HepG2 (cell line): ENCODE results near the gene CEP20. TPM values are rescaled to one million over a fixed set of nuclear protein-coding genes. Genes with fewer than 3 reads are reported as not detected.
A peak's percentile ranks its signal among the peaks of the same experiment; 100 is the strongest.

Experiments used
- ASH2L ChIP-seq: fragments of 300-600, 200-600 bp; sonication (generic); IDR thresholded peaks from 2 replicates; pipeline ENCODE4 v1.7.0; 2017; ENCODE audit warnings: low read depth, mild to moderate bottlenecking, moderate library complexity, mixed read lengths, low read length; ENCODE audit not compliant: insufficient read length
- ATF3 ChIP-seq: sonication (generic); formaldehyde crosslinking; IDR thresholded peaks from 2 replicates; pipeline ENCODE4 v1.4.0; 2020; ENCODE audit warnings: missing genetic modification reagents
- ATRX ChIP-seq: sonication (generic); formaldehyde crosslinking; IDR thresholded peaks from 2 replicates; pipeline ENCODE4 v1.4.0; 2020; ENCODE audit warnings: missing genetic modification reagents, borderline replicate concordance
- CTCF ChIP-seq: sonication (generic); formaldehyde crosslinking; IDR thresholded peaks from 2 replicates; pipeline ENCODE4 v1.5.0; 2020; ENCODE audit warnings: mild to moderate bottlenecking, missing genetic modification reagents, moderate library complexity
- DR1 ChIP-seq: sonication (generic); formaldehyde crosslinking; IDR thresholded peaks from 2 replicates; pipeline ENCODE4 v1.8.0; 2021; ENCODE audit warnings: mild to moderate bottlenecking, missing genetic modification reagents, inconsistent platforms
- ESRRA ChIP-seq: sonication (generic); formaldehyde crosslinking; IDR thresholded peaks from 2 replicates; pipeline ENCODE4 v1.5.1; 2020; ENCODE audit warnings: mild to moderate bottlenecking, low read depth, missing genetic modification reagents
- HNRNPLL ChIP-seq: fragments of 200-400 bp; formaldehyde crosslinking; IDR thresholded peaks from 2 replicates; pipeline ENCODE4 v1.6.1; 2017; ENCODE audit warnings: mild to moderate bottlenecking, low read depth, low read length; ENCODE audit not compliant: poor library complexity, severe bottlenecking
- ISL2 ChIP-seq: sonication (generic); formaldehyde crosslinking; IDR thresholded peaks from 2 replicates; pipeline ENCODE4 v1.5.0; 2020; ENCODE audit warnings: missing genetic modification reagents
- MYC ChIP-seq: sonication (generic); formaldehyde crosslinking; IDR thresholded peaks from 2 replicates; pipeline ENCODE4 v1.9.0; 2021; ENCODE audit warnings: missing genetic modification reagents, borderline replicate concordance
- PITX1 ChIP-seq: sonication (generic); formaldehyde crosslinking; IDR thresholded peaks from 2 replicates; pipeline ENCODE4 v1.5.1; 2020; ENCODE audit warnings: mild to moderate bottlenecking, missing genetic modification reagents
- SMARCE1 ChIP-seq: fragments of 450-650 bp; IDR thresholded peaks from 2 replicates; pipeline ENCODE4 v1.6.1; 2017; ENCODE audit warnings: borderline replicate concordance
- SP140L ChIP-seq: sonication (generic); formaldehyde crosslinking; IDR thresholded peaks from 2 replicates; pipeline ENCODE4 v1.4.0; 2020; ENCODE audit warnings: missing genetic modification reagents, borderline replicate concordance
- TRIM24 ChIP-seq: sonication (generic); formaldehyde crosslinking; IDR thresholded peaks from 2 replicates; pipeline ENCODE4 v1.8.0; 2022; ENCODE audit warnings: mild to moderate bottlenecking, missing genetic modification reagents
- ZFP1 ChIP-seq: IDR thresholded peaks from 2 replicates; pipeline ENCODE4 v1.6.1; 2016
- ZNF138 ChIP-seq: sonication (generic); formaldehyde crosslinking; IDR thresholded peaks from 2 replicates; pipeline ENCODE4 v1.5.0; 2020; ENCODE audit warnings: mild to moderate bottlenecking, low read depth, missing genetic modification reagents
- ZNF572 ChIP-seq: sonication (generic); formaldehyde crosslinking; IDR thresholded peaks from 2 replicates; pipeline ENCODE4 v1.5.1; 2020; ENCODE audit warnings: mild to moderate bottlenecking, missing genetic modification reagents
- ZNF589 ChIP-seq: sonication (generic); formaldehyde crosslinking; conservative IDR thresholded peaks from 2 replicates; pipeline ENCODE4 v1.8.0; 2022; ENCODE audit warnings: mild to moderate bottlenecking, moderate library complexity, missing genetic modification reagents
- ZNF598 ChIP-seq: sonication (generic); formaldehyde crosslinking; IDR thresholded peaks from 2 replicates; pipeline ENCODE4 v1.5.1; 2020; ENCODE audit warnings: mild to moderate bottlenecking, missing genetic modification reagents, borderline replicate concordance
- polyA plus RNA-seq, 8 experiments: library from polyadenylated mRNA; depleted of rRNA in 3 of 8; stranded (reverse) in 7 of 8; unstranded in 1 of 8; fragments of >200 nt; fragmentation: Illumina TruSeq in 4 of 8; extraction: Trizol in 4 of 8; gene quantifications; 2 replicates each; pipeline versions ENCODE4 v1.2.1 to v1.2.3, GENCODE V29; 2011 to 2016; ENCODE audit warnings: low read depth in 4 of 8, missing spikeins in 1 of 8, mixed read lengths in 1 of 8; ENCODE audit not compliant: insufficient read depth in 1 of 8
- total RNA-seq, 5 experiments: library from RNA; depleted of rRNA; stranded (reverse); fragments of >200 nt; fragmentation: Illumina TruSeq; extraction: Trizol; gene quantifications; 2 replicates each; pipeline ENCODE4 v1.2.3, GENCODE V29; 2016; ENCODE audit warnings: low read depth in 1 of 5
- TF ChIP-seq, protein P1 (sequence below): sonication (generic); formaldehyde crosslinking; conservative IDR thresholded peaks from 2 replicates; pipeline ENCODE4 v1.4.0; 2020; ENCODE audit warnings: missing genetic modification reagents
- TF ChIP-seq, protein P2 (sequence below): sonication (generic); formaldehyde crosslinking; conservative IDR thresholded peaks from 2 replicates; pipeline ENCODE4 v1.4.0; 2020; ENCODE audit warnings: missing genetic modification reagents
- TF ChIP-seq, protein P3 (sequence below): sonication (generic); formaldehyde crosslinking; conservative IDR thresholded peaks from 2 replicates; pipeline ENCODE4 v1.8.0; 2022; ENCODE audit warnings: mild to moderate bottlenecking, moderate library complexity, missing genetic modification reagents

CEP20 gene
- total and polyA plus RNA-seq, 2 of the 13 experiments (the other 11 are each of a cell fraction or from before 2014, with no cell fraction given), result 53.0 to 54.1 TPM

- TF ChIP-seq ZNF572 (CRISPR knock-in tag) (0 out of 2 replicates have a peak, but pooled peaks have one; percentile 15), ESRRA (CRISPR knock-in tag) (no peak), ZFP1 (peak; percentile 42; the same call in 1 of the 2 replicates), ATRX (no peak; the same call in 1 of the 2 replicates), TRIM24 (CRISPR knock-in tag) (no peak), ZNF598 (CRISPR knock-in tag) (no peak; the same call in 1 of the 2 replicates), PITX1 (no peak), MYC (CRISPR knock-in tag) (peak; percentile 90), ASH2L (peak; percentile 90), ATF3 (peak; percentile 47), ZNF589 (CRISPR knock-in tag) (no peak), ISL2 (peak; percentile 11), CTCF (CRISPR knock-in tag) (no peak), DR1 (CRISPR knock-in tag) (peak; percentile 93), HNRNPLL (peak; percentile 80), ZNF138 (CRISPR knock-in tag) (no peak), SMARCE1 (no peak), SP140L (CRISPR knock-in tag) (0 out of 2 replicates have a peak, but pooled peaks have one; percentile 22)
- TF ChIP-seq, protein P1, sequence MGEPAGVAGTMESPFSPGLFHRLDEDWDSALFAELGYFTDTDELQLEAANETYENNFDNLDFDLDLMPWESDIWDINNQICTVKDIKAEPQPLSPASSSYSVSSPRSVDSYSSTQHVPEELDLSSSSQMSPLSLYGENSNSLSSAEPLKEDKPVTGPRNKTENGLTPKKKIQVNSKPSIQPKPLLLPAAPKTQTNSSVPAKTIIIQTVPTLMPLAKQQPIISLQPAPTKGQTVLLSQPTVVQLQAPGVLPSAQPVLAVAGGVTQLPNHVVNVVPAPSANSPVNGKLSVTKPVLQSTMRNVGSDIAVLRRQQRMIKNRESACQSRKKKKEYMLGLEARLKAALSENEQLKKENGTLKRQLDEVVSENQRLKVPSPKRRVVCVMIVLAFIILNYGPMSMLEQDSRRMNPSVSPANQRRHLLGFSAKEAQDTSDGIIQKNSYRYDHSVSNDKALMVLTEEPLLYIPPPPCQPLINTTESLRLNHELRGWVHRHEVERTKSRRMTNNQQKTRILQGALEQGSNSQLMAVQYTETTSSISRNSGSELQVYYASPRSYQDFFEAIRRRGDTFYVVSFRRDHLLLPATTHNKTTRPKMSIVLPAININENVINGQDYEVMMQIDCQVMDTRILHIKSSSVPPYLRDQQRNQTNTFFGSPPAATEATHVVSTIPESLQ (CRISPR knock-in tag), result peak; percentile 64; the same call in 1 of the 2 replicates
- TF ChIP-seq, protein P2, sequence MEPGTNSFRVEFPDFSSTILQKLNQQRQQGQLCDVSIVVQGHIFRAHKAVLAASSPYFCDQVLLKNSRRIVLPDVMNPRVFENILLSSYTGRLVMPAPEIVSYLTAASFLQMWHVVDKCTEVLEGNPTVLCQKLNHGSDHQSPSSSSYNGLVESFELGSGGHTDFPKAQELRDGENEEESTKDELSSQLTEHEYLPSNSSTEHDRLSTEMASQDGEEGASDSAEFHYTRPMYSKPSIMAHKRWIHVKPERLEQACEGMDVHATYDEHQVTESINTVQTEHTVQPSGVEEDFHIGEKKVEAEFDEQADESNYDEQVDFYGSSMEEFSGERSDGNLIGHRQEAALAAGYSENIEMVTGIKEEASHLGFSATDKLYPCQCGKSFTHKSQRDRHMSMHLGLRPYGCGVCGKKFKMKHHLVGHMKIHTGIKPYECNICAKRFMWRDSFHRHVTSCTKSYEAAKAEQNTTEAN (CRISPR knock-in tag), result peak; percentile 86; the same call in 1 of the 2 replicates
- TF ChIP-seq, protein P3, sequence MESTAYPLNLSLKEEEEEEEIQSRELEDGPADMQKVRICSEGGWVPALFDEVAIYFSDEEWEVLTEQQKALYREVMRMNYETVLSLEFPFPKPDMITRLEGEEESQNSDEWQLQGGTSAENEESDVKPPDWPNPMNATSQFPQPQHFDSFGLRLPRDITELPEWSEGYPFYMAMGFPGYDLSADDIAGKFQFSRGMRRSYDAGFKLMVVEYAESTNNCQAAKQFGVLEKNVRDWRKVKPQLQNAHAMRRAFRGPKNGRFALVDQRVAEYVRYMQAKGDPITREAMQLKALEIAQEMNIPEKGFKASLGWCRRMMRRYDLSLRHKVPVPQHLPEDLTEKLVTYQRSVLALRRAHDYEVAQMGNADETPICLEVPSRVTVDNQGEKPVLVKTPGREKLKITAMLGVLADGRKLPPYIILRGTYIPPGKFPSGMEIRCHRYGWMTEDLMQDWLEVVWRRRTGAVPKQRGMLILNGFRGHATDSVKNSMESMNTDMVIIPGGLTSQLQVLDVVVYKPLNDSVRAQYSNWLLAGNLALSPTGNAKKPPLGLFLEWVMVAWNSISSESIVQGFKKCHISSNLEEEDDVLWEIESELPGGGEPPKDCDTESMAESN, result 0 out of 2 replicates have a peak, but pooled peaks have one; percentile 57
Measured at GRCh38 chr16:15888072-15888976, at the start of gene CEP20 (continued).
